LNCaP clone FGC (cell line): ENCODE data around the gene DNAAF2.

Experiments used
- DNase-seq: peaks from one replicate; pipeline ENCODE4 v3.0.0-alpha.2; 2011; ENCODE audit warnings: low read depth
- H3K4me3 ChIP-seq: 2 replicates; pipeline ENCODE4 v1.5.1; 2011; ENCODE audit warnings: mild to moderate bottlenecking, low read depth, low read length, control low read depth
- CTCF ChIP-seq: IDR thresholded peaks from 2 replicates; pipeline ENCODE4 v1.5.1; 2012; ENCODE audit warnings: mild to moderate bottlenecking; ENCODE audit not compliant: control insufficient read depth, insufficient read depth; ENCODE audit errors: extremely low read depth

Gene DNAAF2

DNA sequence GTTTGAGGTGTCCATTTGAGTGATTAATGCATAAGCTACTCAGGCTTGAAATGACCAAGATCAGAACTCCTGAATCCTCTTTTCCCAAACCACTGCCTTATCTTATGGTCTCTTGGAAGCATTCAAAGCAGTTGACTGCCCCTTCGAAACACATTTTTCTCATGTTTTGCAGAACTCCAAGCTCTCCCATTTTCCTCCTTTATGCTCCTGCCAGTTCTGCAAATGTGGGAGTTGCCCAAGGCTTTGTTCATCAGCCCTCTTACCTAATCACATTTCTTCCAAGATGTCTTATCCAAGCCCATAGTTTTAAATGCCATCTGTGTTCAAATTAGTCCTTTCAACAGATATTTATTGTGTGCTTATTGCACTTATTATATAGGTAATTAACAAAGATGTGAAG is 1.8 kb upstream of the DNAAF2 start:
- no peak for DNase-seq
- no peak for TF ChIP-seq CTCF
- no peak overlapping the region for H3K4me3 ChIP-seq

GRCh38 chr14:49633640-49634546 is 1.2 kb downstream of the DNAAF2 start:
- TF ChIP-seq CTCF: peak; percentile 94
- H3K4me3 ChIP-seq: peak overlapping the region; percentile 78
- DNase-seq: peak; percentile 80

DNA sequence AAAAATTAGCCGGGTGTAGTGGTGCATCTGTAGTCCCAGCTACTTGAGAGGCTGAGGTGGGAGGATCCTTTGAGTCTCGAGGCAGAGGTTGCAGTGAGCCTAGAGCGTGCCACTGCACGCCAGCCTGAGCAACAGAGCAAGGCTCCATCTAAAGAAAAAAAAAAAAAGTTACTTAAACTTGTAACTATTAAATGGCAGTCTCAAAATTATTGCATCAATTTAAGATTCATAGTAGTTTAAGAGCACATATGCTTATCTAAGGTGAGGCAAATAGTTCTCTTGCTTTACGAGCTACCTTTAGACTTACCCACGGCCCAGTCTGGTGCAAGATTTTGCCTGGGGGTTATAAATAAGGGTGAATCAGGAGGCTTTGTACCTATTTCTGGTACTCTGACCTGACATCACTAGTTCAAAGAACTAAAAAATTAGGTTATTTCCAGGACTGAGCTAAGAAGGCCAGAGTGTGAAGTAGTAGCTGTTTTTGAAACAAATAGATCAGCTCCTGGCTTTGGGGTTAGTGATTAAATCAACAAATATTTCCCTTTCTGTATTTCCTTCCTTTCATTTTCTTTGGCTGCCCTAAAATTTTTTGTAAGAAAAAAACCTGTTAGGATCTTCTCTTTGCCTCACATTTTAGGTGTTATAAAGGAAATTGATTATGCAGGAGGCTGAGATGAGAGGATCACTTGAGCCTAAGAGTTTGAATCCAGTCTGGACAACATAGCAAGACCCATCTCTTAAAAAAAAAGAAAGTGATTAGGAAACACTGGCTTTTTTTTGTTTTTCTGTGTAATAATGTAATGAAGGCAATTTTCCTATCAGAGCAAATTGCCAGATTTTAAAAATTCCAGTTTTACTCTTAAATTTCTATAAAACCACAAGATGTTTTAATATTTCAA is 10.9 kb downstream of the DNAAF2 start:
- H3K4me3 ChIP-seq: no peak overlapping the region
- no peak for TF ChIP-seq CTCF
- no peak for DNase-seq

DNA sequence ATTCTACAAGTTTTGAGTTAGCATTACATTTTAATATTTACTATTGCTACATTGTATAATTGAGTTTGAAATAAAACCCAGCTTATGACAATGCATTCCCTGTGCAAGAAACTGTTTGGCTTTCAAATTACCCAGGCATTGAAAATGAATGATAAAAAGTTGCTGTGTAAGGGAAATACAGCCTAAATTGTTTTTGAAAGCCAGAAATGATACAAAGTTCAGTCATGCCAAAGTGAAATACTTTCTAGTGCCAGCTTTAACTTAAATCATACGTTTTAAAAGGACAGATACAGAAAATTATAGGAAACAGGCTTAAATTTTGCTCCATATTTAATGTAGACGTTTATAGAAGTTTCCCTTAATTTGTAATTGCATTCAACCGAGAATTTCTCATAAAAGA is 11.7 kb downstream of the DNAAF2 start:
- no peak for DNase-seq
- H3K4me3 ChIP-seq: no peak overlapping the region

GRCh38 chr14:49622022-49622607 is 12.9 kb downstream of the DNAAF2 start:
- no peak for TF ChIP-seq CTCF
- peak overlapping the region; percentile 77 for H3K4me3 ChIP-seq
- no peak for DNase-seq

More for the DNA sequence above, 11.7 kb downstream of the DNAAF2 start:
- TF ChIP-seq CTCF: no peak

GRCh38 chr14:49621114-49621881 is 13.7 kb downstream of the DNAAF2 start:
- H3K4me3 ChIP-seq: peak overlapping the region; percentile 77
- no peak for DNase-seq
- no peak for TF ChIP-seq CTCF
